Thyroid gland (tissue), 4 donors: ENCODE data around the gene FGFBP2.

Source experiments
- POLR2A ChIP-seq, 2 donors: fragments of 450-650 bp; IDR thresholded peaks; one replicate each; pipeline ENCODE4 v1.6.1; 2017; ENCODE audit warnings: antibody characterized with exemption in 2 of 2, mild to moderate bottlenecking in 2 of 2, moderate library complexity in 1 of 2
- TF ChIP-seq, protein P1 (sequence below), 6 experiments: fragments of 200-600 bp in 3 of 6; fragments of 450-650 bp in 3 of 6; sonication (generic) in 3 of 6; IDR thresholded peaks; one replicate each; pipeline ENCODE4 v1.5.1; 2016 to 2019; ENCODE audit warnings: antibody characterized with exemption in 6 of 6, mild to moderate bottlenecking in 2 of 6, inconsistent platforms in 1 of 6, moderate library complexity in 1 of 6

- no peak for TF ChIP-seq POLR2A (IDR thresholded peaks at IDR 0.05)
- TF ChIP-seq, protein P1, sequence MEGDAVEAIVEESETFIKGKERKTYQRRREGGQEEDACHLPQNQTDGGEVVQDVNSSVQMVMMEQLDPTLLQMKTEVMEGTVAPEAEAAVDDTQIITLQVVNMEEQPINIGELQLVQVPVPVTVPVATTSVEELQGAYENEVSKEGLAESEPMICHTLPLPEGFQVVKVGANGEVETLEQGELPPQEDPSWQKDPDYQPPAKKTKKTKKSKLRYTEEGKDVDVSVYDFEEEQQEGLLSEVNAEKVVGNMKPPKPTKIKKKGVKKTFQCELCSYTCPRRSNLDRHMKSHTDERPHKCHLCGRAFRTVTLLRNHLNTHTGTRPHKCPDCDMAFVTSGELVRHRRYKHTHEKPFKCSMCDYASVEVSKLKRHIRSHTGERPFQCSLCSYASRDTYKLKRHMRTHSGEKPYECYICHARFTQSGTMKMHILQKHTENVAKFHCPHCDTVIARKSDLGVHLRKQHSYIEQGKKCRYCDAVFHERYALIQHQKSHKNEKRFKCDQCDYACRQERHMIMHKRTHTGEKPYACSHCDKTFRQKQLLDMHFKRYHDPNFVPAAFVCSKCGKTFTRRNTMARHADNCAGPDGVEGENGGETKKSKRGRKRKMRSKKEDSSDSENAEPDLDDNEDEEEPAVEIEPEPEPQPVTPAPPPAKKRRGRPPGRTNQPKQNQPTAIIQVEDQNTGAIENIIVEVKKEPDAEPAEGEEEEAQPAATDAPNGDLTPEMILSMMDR (IDR thresholded peaks at IDR 0.05): no peak
These were observed 48.2 kb downstream of the FGFBP2 start for GRCh38 chr4:15914736-15915135.
